Lung (tissue), 12 donors: ENCODE measurements around the gene QRICH2. TPM values are rescaled to one million over a fixed set of nuclear protein-coding genes. Genes with fewer than 3 reads are reported as not detected.

Experiments
- ATAC-seq: fragments of 200-7000 bp; cut with Tn5 transposase; one replicate; pipeline ENCODE4 v1.9.1; 2020; ENCODE audit warnings: moderate number of reproducible peaks; ENCODE audit not compliant: insufficient read depth, low FRiP score
- DNase-seq, 3 donors: peaks; one replicate each; pipeline ENCODE4 v3.0.0-alpha.2; 2013 to 2017
- H3K27ac ChIP-seq, 2 donors: one replicate each; pipeline ENCODE4 v1.5.1; 2013; ENCODE audit warnings: mild to moderate bottlenecking in 2 of 2, moderate library complexity in 2 of 2, control low read depth in 1 of 2, inconsistent platforms in 1 of 2, low read depth in 1 of 2, low read length in 1 of 2
- H3K27me3 ChIP-seq, 3 donors: one replicate each; pipeline ENCODE4 v1.5.1; 2013; ENCODE audit warnings: low read length in 2 of 3; ENCODE audit not compliant: control insufficient read depth in 3 of 3, insufficient read depth in 3 of 3
- H3K36me3 ChIP-seq, 4 donors: one replicate each; pipeline ENCODE4 v1.5.1; 2013; ENCODE audit warnings: low read length in 4 of 4, mild to moderate bottlenecking in 1 of 4, moderate library complexity in 1 of 4; ENCODE audit not compliant: control insufficient read depth in 4 of 4, insufficient read depth in 4 of 4
- H3K4me1 ChIP-seq, 5 donors: one replicate each; pipeline ENCODE4 v1.5.1; 2013; ENCODE audit warnings: low read length in 5 of 5, mild to moderate bottlenecking in 2 of 5, moderate library complexity in 1 of 5; ENCODE audit not compliant: control insufficient read depth in 5 of 5, insufficient read depth in 5 of 5
- H3K4me3 ChIP-seq: one replicate; pipeline ENCODE4 v1.5.1; 2013; ENCODE audit warnings: mild to moderate bottlenecking, control low read depth, moderate library complexity
- H3K9ac ChIP-seq, 2 donors: one replicate each; pipeline ENCODE4 v1.5.1; 2013; ENCODE audit warnings: low read length in 2 of 2, control low read depth in 1 of 2; ENCODE audit not compliant: insufficient read depth in 1 of 2
- H3K9me3 ChIP-seq, 4 donors: one replicate each; pipeline ENCODE4 v1.5.1; 2013; ENCODE audit warnings: low read length in 3 of 4, mild to moderate bottlenecking in 1 of 4, moderate library complexity in 1 of 4; ENCODE audit not compliant: control insufficient read depth in 4 of 4, insufficient read depth in 3 of 4
- WGBS, 2 donors: extraction: QIAGEN DNeasy Blood & Tissue Kit; methylation state at CpG; one replicate each; pipeline ENCODE4 v1.1.7; 2013; 5-methylcytosine and 5-hydroxymethylcytosine counted together
- polyA plus RNA-seq, 2 donors: library from polyadenylated mRNA; stranded (reverse); fragments of 200-250 nt; gene quantifications; one replicate each; pipeline ENCODE4 v1.2.1, GENCODE V29; 2013
- total RNA-seq, 2 donors: library from RNA; depleted of rRNA in 1 of 2; stranded (reverse); fragments of >200 nt in 1 of 2; gene quantifications; one replicate each; pipeline ENCODE4 v1.2.1, GENCODE V29; 2014 to 2021
- TF ChIP-seq, protein P1 (sequence below): IDR thresholded peaks from 2 replicates; pipeline ENCODE4 v1.5.1; 2012; ENCODE audit warnings: mild to moderate bottlenecking; ENCODE audit errors: control extremely low read depth, extremely low read depth
- donor health status: control.
- donor health status: control.
- donor health status: Bipolar disorder and iron deficiency.
- donor health status: healthy.
- donor health status: DM: yes; HTN: yes; CAD: no.

QRICH2 gene
- total and polyA plus RNA-seq, 4 donors, result 2.3 to 4.7 (median 2.7) TPM

DNA sequence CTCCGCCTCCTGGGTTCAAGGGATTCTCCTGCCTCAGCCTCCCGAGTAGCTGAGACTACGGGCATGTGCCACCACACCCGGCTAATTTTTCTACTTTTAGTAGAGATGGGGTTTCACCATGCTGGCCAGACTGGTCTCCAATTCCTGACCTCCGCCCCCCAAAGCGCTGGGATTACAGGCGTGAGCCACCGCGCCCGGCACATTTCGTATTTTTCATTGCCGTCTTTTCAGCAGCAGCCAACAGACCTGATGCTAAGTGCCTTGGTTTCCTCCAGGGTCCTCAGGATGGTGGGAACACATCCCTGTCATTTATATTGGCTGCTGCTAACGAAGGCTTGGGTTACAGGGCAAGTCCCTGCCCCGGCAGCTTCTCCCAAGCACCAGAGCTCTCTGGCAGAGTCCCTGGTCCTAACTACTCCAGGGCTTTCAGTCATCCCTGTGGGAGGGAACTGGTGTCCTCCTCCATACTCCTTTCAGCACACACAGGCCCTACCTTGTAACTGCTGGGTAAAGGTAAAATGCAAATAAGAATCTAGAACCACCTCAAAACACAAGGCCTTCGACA, 66.3 kb downstream of the QRICH2 start:
- Histone ChIP-seq H3K4me3 (no peak overlapping the region), H3K4me1 (peaks cover 0 to 23% (median 0%) of the 10 kb centered on the region in 5 donors), H3K9ac (no peak overlapping the region), H3K9me3 (no peaks in the 10 kb centered on the region), H3K27ac (no peak overlapping the region), H3K36me3 (no peaks in the 10 kb centered on the region), H3K27me3 (peaks cover 0 to 5% (median 0%) of the 10 kb centered on the region in 3 donors)
- ATAC-seq (no peak), DNase-seq (no peak)
- TF ChIP-seq, protein P1, sequence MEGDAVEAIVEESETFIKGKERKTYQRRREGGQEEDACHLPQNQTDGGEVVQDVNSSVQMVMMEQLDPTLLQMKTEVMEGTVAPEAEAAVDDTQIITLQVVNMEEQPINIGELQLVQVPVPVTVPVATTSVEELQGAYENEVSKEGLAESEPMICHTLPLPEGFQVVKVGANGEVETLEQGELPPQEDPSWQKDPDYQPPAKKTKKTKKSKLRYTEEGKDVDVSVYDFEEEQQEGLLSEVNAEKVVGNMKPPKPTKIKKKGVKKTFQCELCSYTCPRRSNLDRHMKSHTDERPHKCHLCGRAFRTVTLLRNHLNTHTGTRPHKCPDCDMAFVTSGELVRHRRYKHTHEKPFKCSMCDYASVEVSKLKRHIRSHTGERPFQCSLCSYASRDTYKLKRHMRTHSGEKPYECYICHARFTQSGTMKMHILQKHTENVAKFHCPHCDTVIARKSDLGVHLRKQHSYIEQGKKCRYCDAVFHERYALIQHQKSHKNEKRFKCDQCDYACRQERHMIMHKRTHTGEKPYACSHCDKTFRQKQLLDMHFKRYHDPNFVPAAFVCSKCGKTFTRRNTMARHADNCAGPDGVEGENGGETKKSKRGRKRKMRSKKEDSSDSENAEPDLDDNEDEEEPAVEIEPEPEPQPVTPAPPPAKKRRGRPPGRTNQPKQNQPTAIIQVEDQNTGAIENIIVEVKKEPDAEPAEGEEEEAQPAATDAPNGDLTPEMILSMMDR, result no peak
- WGBS, 2 donors, result 95% methylated on average over 15 of the region's 15 CpGs

DNA sequence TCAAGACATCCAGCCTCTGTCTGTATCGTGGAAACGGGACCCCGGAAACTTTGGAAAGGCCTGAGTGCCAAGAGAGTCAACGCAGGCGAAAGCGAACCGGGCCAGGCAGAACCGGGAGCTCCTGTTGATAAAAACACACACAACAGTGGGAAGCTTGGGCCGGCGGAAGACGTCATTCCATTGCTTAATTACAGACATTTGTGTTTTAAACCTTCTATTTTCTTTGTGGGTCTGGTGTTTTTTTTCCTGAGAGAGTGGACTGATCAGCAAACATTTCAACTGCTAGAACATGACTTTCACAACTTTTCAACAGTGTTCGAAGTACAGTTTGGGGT, 66.9 kb downstream of the QRICH2 start:
- peaks cover 0 to 5% (median 0%) of the 10 kb centered on the region in 3 donors for H3K27me3 ChIP-seq
- peak overlapping the region in 1 of 2 donors; percentile 83 for H3K9ac ChIP-seq
- H3K4me3 ChIP-seq, result no peak overlapping the region
- H3K36me3 ChIP-seq, result no peaks in the 10 kb centered on the region
- H3K9me3 ChIP-seq, result no peaks in the 10 kb centered on the region
- no peak overlapping the region for H3K27ac ChIP-seq
- WGBS, 2 donors, result 10 to 15% methylated on average over 12 of the region's 12 CpGs
- ATAC-seq (no peak), DNase-seq (no peak)
- TF ChIP-seq, protein P1, result no peak
- peaks cover 0 to 18% (median 0%) of the 10 kb centered on the region in 5 donors for H3K4me1 ChIP-seq

DNA sequence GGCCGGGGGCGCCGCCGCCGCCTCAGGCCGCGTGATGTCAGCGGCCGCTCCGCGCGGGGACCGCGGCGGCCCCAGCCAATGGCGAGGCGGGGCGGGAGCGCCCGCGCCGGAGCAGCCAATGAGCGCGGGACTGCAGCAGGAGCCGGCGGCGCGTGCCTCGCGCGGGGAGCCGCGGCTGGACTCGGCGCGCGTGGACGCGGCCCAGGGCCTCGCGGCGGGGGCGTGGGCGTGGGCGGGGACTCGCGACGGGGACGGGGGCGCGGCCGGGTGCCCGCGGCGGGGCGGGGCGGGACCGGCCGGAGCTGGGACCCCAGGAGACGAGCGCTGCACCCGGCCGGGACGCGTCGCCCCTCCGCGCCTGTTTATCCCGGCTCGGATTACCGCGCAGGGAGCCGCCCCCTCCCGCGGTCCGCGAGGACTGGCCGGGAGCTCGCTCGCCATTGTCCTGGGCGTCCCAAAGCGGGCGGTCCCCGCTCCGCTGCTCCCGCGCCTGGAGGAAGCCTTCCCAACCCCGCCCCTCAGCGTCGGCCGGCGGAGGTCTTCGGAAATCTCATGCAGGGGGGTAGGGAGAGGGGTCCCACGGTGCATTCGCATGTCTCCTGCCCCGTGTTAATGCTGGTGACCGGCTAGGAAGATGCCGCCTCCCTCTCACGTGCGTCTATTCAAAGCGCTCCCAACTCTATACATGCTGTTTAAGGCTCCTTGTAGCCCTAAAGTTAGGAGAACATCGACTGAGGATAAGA, 67.4 kb downstream of the QRICH2 start, which contains the start of gene RNF157:
TSS of gene RNF157 (minus strand) at position 33 of the 743 bp plus-strand sequence. CDS start 253 bp downstream, outside the sequence.
- peak; percentile 79 for ATAC-seq
- 0 to 1% methylated on average over 36 to 102 of the region's 102 CpGs for WGBS, 2 donors
- Histone ChIP-seq H3K4me3 (peak within 1 kb of the TSS; percentile 20), H3K9me3 (no peaks in the 10 kb centered on the region), H3K4me1 (peaks cover 0 to 18% (median 0%) of the 10 kb centered on the region in 5 donors), H3K27me3 (peaks cover 0 to 5% (median 0%) of the 10 kb centered on the region in 3 donors), H3K9ac (peak within 1 kb of the TSS in 1 of 2 donors; percentile 83), H3K27ac (peak within 1 kb of the TSS in 1 of 2 donors; percentile 52), H3K36me3 (no peaks in the 10 kb centered on the region)
- TF ChIP-seq, protein P1, result no peak
- peak; percentile 82 to 87 (median 83) for DNase-seq
